ENCODE measurements around the gene PTPN23. TPM values are rescaled to one million over a fixed set of nuclear protein-coding genes. Genes with fewer than 3 reads are reported as not detected.

Gene PTPN23
- total and polyA plus RNA-seq, 2 of the 8 experiments (the other 6 are each of a cell fraction or from before 2014, with no cell fraction given): 2.9 to 46.7 TPM

- TF ChIP-seq CHD7 (IDR thresholded peaks at IDR 0.05; ENCODE audit: insufficient replicate concordance, low read length): no peak
- TF ChIP-seq RFX5 (IDR thresholded peaks at IDR 0.05; ENCODE audit: borderline replicate concordance, low read depth, low read length): no peak
- no peak for TF ChIP-seq FOSL1 (IDR thresholded peaks at IDR 0.05; ENCODE audit: insufficient read depth, low read depth, low read length)
- no peak for TF ChIP-seq HDAC6 (IDR thresholded peaks at IDR 0.05; ENCODE audit: low read depth, low read length)
- no peak for TF ChIP-seq KDM5A (IDR thresholded peaks at IDR 0.05; ENCODE audit: low read length)
- TF ChIP-seq JUN (IDR thresholded peaks at IDR 0.05; ENCODE audit: low read depth, low read length): no peak
- no peak for TF ChIP-seq SIN3A (conservative IDR thresholded peaks at IDR 0.05 in 1 of 2, IDR thresholded peaks at IDR 0.05 in 1 of 2; ENCODE audit: low read depth in 1 of 2, low read length in 2 of 2)
- no peak for TF ChIP-seq HDAC2 (IDR thresholded peaks at IDR 0.05; ENCODE audit: borderline replicate concordance in 1 of 2, low read depth in 2 of 2, low read length in 2 of 2)
Observed at GRCh38 chr3:47422743-47423142, 41.9 kb downstream of the PTPN23 start (continued).
